Measurements from ENCODE around the gene ARHGAP15.

- TF ChIP-seq CTCF (IDR thresholded peaks at IDR 0.05; ENCODE audit: low read depth, low read length, missing input control) (no peak), SP1 (IDR thresholded peaks at IDR 0.05) (no peak), REST (IDR thresholded peaks at IDR 0.05) (no peak), TAF1 (conservative IDR thresholded peaks at IDR 0.05) (no peak), EGR1 (IDR thresholded peaks at IDR 0.05; ENCODE audit: low read depth in 2 of 2) (no peak), FOXA2 (IDR thresholded peaks at IDR 0.05) (no peak), MAX (IDR thresholded peaks at IDR 0.05) (no peak), HNF4A (conservative IDR thresholded peaks at IDR 0.05) (no peak), ZBTB33 (IDR thresholded peaks at IDR 0.05) (no peak), GABPA (IDR thresholded peaks at IDR 0.05 in 1 of 2, conservative IDR thresholded peaks at IDR 0.05 in 1 of 2) (no peak), ATF3 (IDR thresholded peaks at IDR 0.05) (no peak), YY1 (IDR thresholded peaks at IDR 0.05) (no peak), JUND (IDR thresholded peaks at IDR 0.05) (no peak), RAD21 (IDR thresholded peaks at IDR 0.05) (no peak)
These were observed 673.8 kb downstream of the ARHGAP15 start for GRCh38 chr2:143802871-143803650.

All from liver (tissue), 3 donors.